Esophagus squamous epithelium (tissue), 4 donors: ENCODE measurements around the gene TNFRSF18.

Experiments
- CTCF ChIP-seq, 6 experiments: fragments of 450-650 bp in 4 of 6; fragments of 200-600 bp in 2 of 6; sonication (generic) in 2 of 6; IDR thresholded peaks; one replicate each; pipeline ENCODE4 v1.5.1; 2016 to 2019; ENCODE audit warnings: antibody characterized with exemption in 6 of 6, mild to moderate bottlenecking in 4 of 6, moderate library complexity in 4 of 6
- POLR2A ChIP-seq, 4 donors: fragments of 450-650 bp; IDR thresholded peaks; one replicate each; pipeline ENCODE4 v1.6.1; 2017; ENCODE audit warnings: antibody characterized with exemption in 4 of 4, mild to moderate bottlenecking in 4 of 4, moderate library complexity in 3 of 4

- TF ChIP-seq CTCF (IDR thresholded peaks at IDR 0.05) (no peak), POLR2A (IDR thresholded peaks at IDR 0.05) (no peak)
Measured at GRCh38 chr1:1223321-1223720, 16.9 kb upstream of the TNFRSF18 start.
